WTC11 (cell line): Measurements from ENCODE around the gene LAMA2. TPM values are rescaled to one million over a fixed set of nuclear protein-coding genes. Genes with fewer than 3 reads are reported as not detected.
A peak's percentile ranks its signal among the peaks of the same experiment; 100 is the strongest.

Experiments
- ATAC-seq: fragments of 200-7000 bp; cut with Tn5 transposase; 2 replicates; pipeline ENCODE4 v1.10.0; 2021; ENCODE audit warnings: mild to moderate bottlenecking, moderate library complexity
- CTCF ChIA-PET: fragments of 300-600 bp; sonication (Branson Sonifier 250); formaldehyde crosslinking; loops from one replicate; lab custom pipeline; 2021; ENCODE audit warnings: antibody characterized with exemption; lab: Charles Lee
- POLR2A ChIA-PET: fragments of 350-600 bp; sonication (Branson Sonifier 250); formaldehyde crosslinking; loops from one replicate; lab custom pipeline; 2021; ENCODE audit warnings: antibody characterized with exemption; lab: Charles Lee
- DNase-seq: peaks from one replicate; pipeline ENCODE4 v3.0.0; 2021; ENCODE audit warnings: low spot score
- H3K27ac Mint-ChIP-seq: 2 replicates; pipeline ENCODE4 v1.8.0; 2021; ENCODE audit warnings: mixed read lengths
- H3K27me3 Mint-ChIP-seq: 2 replicates; pipeline ENCODE4 v1.8.0; 2021; ENCODE audit warnings: low read depth, mild to moderate bottlenecking, moderate library complexity, mixed read lengths
- H3K36me3 Mint-ChIP-seq: 2 replicates; pipeline ENCODE4 v1.8.0; 2021; ENCODE audit warnings: mixed read lengths
- H3K4me1 Mint-ChIP-seq: 2 replicates; pipeline ENCODE4 v1.8.0; 2022; ENCODE audit warnings: mixed read lengths
- H3K4me3 Mint-ChIP-seq: 2 replicates; pipeline ENCODE4 v1.8.0; 2021; ENCODE audit warnings: mild to moderate bottlenecking, moderate library complexity, mixed read lengths
- H3K9me3 Mint-ChIP-seq: 2 replicates; pipeline ENCODE4 v1.8.0; 2021; ENCODE audit warnings: mixed read lengths
- AFF4 ChIP-seq: sonication (generic); formaldehyde crosslinking; IDR thresholded peaks from 2 replicates; pipeline ENCODE4 v1.8.1; 2023; ENCODE audit warnings: mild to moderate bottlenecking, missing genetic modification reagents, borderline replicate concordance
- ATF3 ChIP-seq: sonication (generic); formaldehyde crosslinking; conservative IDR thresholded peaks from 2 replicates; pipeline ENCODE4 v1.8.1; 2022; ENCODE audit warnings: mild to moderate bottlenecking, missing genetic modification reagents
- ATF6 ChIP-seq: sonication (generic); formaldehyde crosslinking; IDR thresholded peaks from 2 replicates; pipeline ENCODE4 v1.8.1; 2023; ENCODE audit warnings: mild to moderate bottlenecking, missing genetic modification reagents
- CREB1 ChIP-seq: sonication (generic); formaldehyde crosslinking; IDR thresholded peaks from 2 replicates; pipeline ENCODE4 v1.8.0; 2023; ENCODE audit warnings: mild to moderate bottlenecking, missing genetic modification reagents
- CREM ChIP-seq: sonication (generic); formaldehyde crosslinking; IDR thresholded peaks from 2 replicates; pipeline ENCODE4 v1.8.1; 2022; ENCODE audit warnings: mild to moderate bottlenecking, missing genetic modification reagents, moderate library complexity
- ETV6 ChIP-seq: sonication (generic); formaldehyde crosslinking; IDR thresholded peaks from 2 replicates; pipeline ENCODE4 v1.8.1; 2022; ENCODE audit warnings: mild to moderate bottlenecking, missing genetic modification reagents
- FOXP4 ChIP-seq: sonication (generic); formaldehyde crosslinking; IDR thresholded peaks from 2 replicates; pipeline ENCODE4 v1.8.0; 2022; ENCODE audit warnings: mild to moderate bottlenecking, missing genetic modification reagents
- HMGA2 ChIP-seq: fragments of 250-450 bp; sonication (Bioruptor Pico); IDR thresholded peaks from 2 replicates; pipeline ENCODE4 v1.4.0; 2021; ENCODE audit warnings: mild to moderate bottlenecking, moderate library complexity
- JUN ChIP-seq: sonication (generic); formaldehyde crosslinking; IDR thresholded peaks from 2 replicates; pipeline ENCODE4 v1.8.0; 2023; ENCODE audit warnings: mild to moderate bottlenecking, missing genetic modification reagents
- PRDM15 ChIP-seq: sonication (generic); formaldehyde crosslinking; IDR thresholded peaks from 2 replicates; pipeline ENCODE4 v1.8.0; 2022; ENCODE audit warnings: missing genetic modification reagents
- PRRX2 ChIP-seq: fragments of 250-450 bp; sonication (Bioruptor Pico); IDR thresholded peaks from 2 replicates; pipeline ENCODE4 v1.8.0; 2021; ENCODE audit warnings: mild to moderate bottlenecking
- ZBTB21 ChIP-seq: sonication (generic); formaldehyde crosslinking; IDR thresholded peaks from 2 replicates; pipeline ENCODE4 v1.8.1; 2023; ENCODE audit warnings: mild to moderate bottlenecking, missing genetic modification reagents, borderline replicate concordance
- ZNF671 ChIP-seq: fragments of 250-450 bp; sonication (Bioruptor Pico); IDR thresholded peaks from 2 replicates; pipeline ENCODE4 v1.8.0; 2021; ENCODE audit warnings: mild to moderate bottlenecking
- total RNA-seq: library from RNA; stranded (reverse); gene quantifications from 3 replicates; pipeline ENCODE4 v1.2.3, GENCODE V29; 2021

Gene LAMA2
- total RNA-seq, 1 experiment from 2014 or later: 6.6 TPM

- TF ChIP-seq PRDM15 (CRISPR knock-in tag) (no peak), ATF6 (CRISPR knock-in tag) (no peak), FOXP4 (CRISPR knock-in tag) (no peak), JUN (CRISPR knock-in tag) (no peak), ATF3 (CRISPR knock-in tag) (no peak), ETV6 (CRISPR knock-in tag) (no peak)
Observed at GRCh38 chr6:129287231-129288177, 404.6 kb downstream of the LAMA2 start (continued).

- no peaks in the 10 kb centered on the region for H3K9me3 Mint-ChIP-seq
- no peaks in the 10 kb centered on the region for H3K27me3 Mint-ChIP-seq
- CTCF ChIA-PET: no interaction called here
Observed at GRCh38 chr6:129289442-129289841, 406.5 kb downstream of the LAMA2 start.

More at GRCh38 chr6:129289442-129289841, 406.5 kb downstream of the LAMA2 start:
- Mint-ChIP-seq H3K4me3 (no peak overlapping the region), H3K36me3 (no peaks in the 10 kb centered on the region), H3K27ac (no peak overlapping the region), H3K4me1 (peaks cover 3% of the 10 kb centered on the region)
- POLR2A ChIA-PET: no interaction called here
- DNase-seq (no peak), ATAC-seq (no peak)
- no peak for TF ChIP-seq ZBTB21 (CRISPR knock-in tag)
- no peak for TF ChIP-seq AFF4 (CRISPR knock-in tag)
- no peak for TF ChIP-seq CREM (CRISPR knock-in tag)
- no peak for TF ChIP-seq JUN (CRISPR knock-in tag)
- TF ChIP-seq PRRX2: no peak
- TF ChIP-seq HMGA2 (CRISPR knock-in tag): peak; percentile 98
- TF ChIP-seq CREB1: no peak
- no peak for TF ChIP-seq ZNF671 (CRISPR knock-in tag)
